GM19467 (cell line): ENCODE data around the gene CIAO1.
"Not testable (repeated sequence)": the region's sequence is repeated elsewhere in the genome, so short reads cannot be mapped to it uniquely, and the experiment has no call there.

Source experiments
- ATAC-seq: cut with Tn5 transposase; IDR thresholded peaks from one replicate; pipeline ENCODE4 v1.9.1; 2021; ENCODE audit warnings: mild to moderate bottlenecking, moderate library complexity; ENCODE audit not compliant: unreplicated experiment

CIAO1 gene

GRCh38 chr2:96265840-96266679 lies at the start of gene CIAO1, which contains the start of gene TMEM127:
Gene CIAO1, plus strand, starts transcription at chr2:96266225. Its CDS starts 126 bp downstream, at chr2:96266351.
Gene TMEM127, minus strand, starts transcription at chr2:96265997. Its CDS starts 616 bp downstream, at chr2:96265381.
- ATAC-seq, result peak; percentile 90

- ATAC-seq, result no peak
Measured at GRCh38 chr2:96218508-96219131, 47.4 kb upstream of the CIAO1 start.

DNA sequence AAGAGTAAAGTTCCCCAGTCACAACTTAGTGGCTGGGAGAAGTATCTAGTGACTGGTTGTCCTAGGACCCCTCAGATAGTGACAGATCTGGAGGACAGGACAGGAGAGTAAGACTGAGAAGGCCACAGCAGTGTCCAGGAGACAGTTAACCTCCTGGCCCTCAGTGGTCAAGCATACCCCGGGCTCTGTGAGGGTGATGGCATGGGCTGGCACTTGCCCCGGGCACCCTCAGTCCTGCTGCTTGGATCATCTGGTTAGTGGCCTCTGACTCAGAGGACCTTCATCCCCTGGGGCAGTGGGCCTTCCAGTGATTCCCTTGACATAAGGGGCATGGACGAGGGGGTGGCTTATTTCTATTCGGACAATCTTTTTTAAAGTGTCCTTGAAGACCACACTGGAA lies 46.1 kb upstream of the CIAO1 start:
- ATAC-seq, result not testable (repeated sequence)

- not testable (repeated sequence) for ATAC-seq
Measured at GRCh38 chr2:96221106-96221505, 44.9 kb upstream of the CIAO1 start.

- ATAC-seq, result peak; percentile 78
Measured at GRCh38 chr2:96225016-96225533, 41.0 kb upstream of the CIAO1 start.

DNA sequence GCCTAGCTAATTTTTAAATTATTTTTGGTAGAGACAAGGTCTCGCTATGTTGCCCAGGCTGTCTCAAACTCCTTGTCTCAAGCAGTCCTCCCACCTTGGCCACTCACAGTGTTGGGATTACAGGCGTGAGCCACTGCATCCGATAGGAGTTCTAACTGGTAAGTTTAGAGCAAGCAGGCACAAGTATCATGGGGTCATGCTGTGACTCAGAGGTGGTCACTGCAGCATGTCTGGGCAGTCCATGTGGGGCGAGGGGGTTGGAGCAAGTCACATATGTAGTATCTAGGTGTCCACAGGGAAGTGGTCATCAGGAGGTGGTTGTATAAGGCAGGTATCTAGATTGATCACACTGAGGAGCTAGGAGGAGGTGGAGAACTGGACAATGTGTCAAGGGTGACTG lies 34.7 kb upstream of the CIAO1 start:
- ATAC-seq, result no peak

- no peak for ATAC-seq
Measured at GRCh38 chr2:96233436-96233835, 32.6 kb upstream of the CIAO1 start.

DNA sequence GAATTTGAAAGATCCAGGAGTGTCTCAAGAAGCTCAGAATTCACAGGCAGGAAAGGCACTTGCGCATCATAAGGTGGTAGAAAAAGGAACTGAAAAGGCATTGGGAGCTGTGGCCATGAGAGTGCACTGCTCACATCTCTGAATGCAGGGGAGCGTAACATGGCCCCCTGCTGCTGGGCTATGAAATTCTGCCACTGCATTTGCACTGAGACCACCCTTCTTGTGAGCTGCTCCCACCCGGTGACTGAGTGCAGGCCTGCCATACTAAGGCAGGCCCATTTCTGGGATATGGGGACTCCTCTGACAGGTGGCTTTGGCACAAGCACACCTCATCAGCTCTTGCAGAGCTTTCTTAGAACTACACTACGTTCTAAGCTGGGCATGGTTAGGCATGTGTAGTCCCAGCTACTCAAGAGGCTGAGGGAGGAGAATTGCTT lies 32.1 kb upstream of the CIAO1 start:
- ATAC-seq, result peak; percentile 82

- ATAC-seq, result no peak
Measured at GRCh38 chr2:96236882-96237281, 29.1 kb upstream of the CIAO1 start.

GRCh38 chr2:96238266-96238665 lies 27.8 kb upstream of the CIAO1 start:
- ATAC-seq, result no peak

DNA sequence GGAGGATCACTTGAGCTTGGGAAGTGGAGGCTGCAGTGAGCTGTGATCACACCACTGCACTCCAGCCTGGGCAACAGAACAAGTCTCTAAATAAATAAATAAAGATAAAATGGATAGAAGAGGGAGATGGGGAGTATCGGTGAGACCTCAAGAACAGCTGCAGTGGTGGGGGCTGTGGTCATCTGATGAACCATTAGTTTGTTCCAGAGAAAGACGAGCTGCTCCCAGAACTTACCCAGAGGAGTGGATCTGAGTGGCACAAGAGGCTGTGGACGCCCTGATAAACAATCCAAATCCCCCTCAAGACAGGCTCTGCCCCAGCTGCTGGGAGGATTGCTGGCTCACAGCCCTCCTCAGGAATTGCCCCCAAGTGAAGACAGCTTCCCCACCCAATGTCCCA lies 26.9 kb upstream of the CIAO1 start:
- ATAC-seq, result no peak

GRCh38 chr2:96239745-96240264 lies 26.2 kb upstream of the CIAO1 start:
- ATAC-seq, result no peak

DNA sequence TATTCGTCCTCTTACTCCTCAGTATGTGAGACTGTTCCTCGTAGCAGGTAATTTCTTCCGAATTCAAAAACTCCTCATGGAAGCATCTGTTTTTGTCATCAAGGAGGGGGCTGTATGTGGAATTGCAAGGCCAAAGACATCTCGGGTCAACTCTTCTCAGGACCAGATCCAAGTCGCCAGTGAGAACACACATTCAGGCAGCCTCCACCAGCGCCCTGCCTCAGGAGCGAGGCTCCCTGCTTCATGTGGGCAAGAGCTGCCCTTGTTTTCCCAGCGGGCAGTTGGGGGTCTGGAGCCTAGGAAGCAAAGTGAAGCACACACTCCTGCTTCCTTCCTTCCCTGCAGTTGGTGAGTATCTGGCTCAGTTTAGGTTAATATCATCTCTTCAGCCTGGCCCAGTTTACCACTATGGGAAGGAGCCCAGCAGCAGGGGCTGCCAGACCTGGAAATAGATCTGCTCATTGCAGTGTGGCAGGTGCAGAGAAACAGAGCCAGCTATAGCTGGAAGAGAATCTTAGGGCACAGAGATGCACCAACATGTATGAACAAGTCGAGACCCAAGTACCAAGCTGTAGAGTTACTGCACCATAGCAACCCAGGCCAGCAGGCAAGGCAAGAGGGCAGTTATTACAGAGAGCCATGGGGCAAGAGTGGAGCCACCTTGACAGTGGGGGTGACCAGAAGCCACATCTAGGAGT lies 25.5 kb upstream of the CIAO1 start:
- no peak for ATAC-seq

DNA sequence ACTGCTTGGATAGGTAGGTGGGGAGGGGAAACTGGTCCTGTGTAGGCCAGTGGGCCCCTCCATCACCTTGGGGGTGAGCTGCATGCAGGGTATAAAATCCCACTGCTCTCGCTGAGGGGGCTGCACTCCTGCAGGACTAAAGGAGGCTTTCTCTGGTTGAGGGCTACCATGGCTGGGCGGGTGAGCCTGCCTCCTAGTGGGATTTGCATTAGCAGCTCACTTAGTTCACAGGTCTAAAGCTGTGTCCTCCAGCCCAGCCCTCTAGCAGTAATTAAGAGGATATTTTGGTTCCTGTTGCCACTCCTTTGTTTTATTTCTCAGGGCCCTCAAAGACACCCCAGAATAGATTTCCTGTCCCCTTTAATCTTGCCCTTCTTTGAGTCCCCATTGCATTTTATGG lies 24.8 kb upstream of the CIAO1 start:
- ATAC-seq, result no peak

- peak; percentile 81 for ATAC-seq
Measured at GRCh38 chr2:96241900-96242611, 24.0 kb upstream of the CIAO1 start.

DNA sequence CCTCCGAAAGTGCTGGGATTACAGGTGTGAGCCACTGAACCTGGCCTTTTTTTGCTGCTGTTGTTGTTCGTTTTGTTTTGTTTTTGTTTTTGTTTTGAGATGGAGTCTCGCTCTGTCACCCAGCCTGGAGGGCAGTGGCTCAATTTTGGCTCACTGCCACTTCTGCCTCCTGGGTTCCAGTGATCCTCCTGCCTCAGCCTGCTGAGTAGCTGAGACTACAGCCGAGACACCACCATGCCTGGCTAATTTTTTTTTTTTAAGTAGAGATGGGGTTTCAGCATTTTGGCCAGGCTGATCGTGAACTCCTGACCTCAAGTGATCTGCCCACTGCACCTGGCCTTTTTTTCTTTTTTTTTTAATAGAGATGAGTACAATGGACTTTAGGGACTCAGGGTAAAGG lies 22.2 kb upstream of the CIAO1 start:
- no peak for ATAC-seq

DNA sequence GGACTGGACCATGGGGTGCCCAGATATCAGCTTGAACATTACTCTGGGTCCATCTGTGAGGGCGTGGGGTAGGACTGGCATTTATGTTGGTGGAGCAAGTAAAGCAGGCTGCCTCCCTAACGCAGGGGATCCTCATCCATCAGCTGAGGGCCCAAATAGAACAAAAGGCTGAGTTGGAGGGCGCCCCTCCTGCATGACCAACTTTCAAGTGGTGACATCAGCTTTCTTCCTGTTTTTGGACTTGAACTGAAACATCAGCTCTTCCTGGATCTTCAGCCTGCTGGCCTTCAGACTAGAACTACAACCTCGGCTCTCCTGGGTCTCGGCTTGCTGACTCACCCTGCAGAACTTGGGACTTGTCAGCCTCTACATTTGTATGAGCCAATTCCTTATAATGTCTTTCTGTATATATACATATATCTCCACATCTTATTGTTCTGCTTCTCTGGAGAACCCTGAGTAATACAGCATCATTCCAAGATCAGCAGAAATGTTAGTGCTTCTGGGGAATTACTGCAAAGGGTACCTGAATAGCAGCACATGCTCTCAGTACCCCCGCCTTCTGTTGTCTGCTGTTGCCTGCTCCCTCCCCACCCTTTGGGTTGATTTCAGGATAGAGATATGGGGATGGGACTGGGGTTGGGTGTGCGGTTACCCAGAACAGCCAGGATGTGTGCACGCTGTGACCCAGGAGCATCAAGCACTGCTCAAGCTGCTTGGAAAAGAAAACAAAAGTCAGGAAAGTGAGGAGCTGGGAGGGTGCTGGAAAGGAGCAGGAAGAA lies 20.2 kb upstream of the CIAO1 start:
- no peak for ATAC-seq

DNA sequence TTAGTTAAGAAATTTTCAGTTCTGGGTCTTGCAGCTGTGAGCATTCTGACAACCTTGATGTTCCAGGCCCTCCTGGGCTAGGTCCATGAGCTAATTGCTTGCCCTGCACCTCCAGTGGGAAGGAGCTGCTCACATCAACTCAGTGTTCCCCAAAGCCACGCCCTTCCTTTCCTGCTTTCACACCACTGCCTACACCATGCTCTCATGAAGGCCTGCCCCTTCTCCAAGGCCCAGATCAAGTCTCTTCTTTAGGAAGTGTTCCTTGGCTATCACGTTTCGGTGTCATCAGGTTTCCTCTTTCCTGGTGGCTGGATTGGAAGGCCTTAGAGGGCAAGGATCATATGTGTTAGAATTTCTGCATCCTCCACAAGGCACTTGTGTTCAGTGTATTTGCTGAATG lies 19.0 kb upstream of the CIAO1 start:
- ATAC-seq, result no peak

DNA sequence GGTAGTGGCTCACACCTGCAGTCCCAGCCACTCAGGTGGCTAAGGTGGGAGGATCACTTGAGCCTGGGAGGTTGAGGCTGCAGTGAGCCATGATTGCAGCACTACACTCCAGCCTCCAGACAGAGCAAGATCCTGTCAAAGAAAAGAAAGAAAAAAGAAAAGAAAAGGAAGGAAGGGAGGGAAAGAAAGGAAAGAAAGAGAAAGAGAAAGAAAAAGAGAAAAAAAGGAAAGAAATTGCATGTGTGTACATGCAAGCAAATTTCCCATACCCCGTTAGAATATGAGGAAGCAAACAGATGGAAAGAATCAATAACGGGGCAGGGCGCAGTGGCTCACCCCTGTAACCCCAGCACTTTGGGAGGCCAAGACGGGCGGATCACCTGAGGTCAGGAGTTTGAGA lies 18.1 kb upstream of the CIAO1 start:
- no peak for ATAC-seq

DNA sequence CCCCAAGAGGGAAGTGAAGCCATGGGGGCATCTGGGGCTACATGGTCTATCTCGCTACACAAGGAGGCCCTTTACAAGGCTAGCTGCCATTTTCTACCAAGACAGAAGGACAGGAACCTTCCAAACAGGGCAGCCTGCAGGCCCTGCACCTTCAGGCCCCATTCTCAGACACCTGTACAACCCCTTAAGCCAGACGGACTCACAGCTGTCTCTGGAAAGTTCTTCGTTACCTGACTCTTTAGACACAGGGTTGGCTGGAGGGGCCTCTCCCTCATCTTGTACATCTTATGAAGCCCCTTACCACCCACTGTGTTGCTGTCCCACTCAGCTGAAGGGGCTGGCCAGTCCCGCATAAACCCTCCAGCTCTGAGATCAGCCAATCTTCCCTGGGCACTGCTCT lies 17.4 kb upstream of the CIAO1 start:
- no peak for ATAC-seq
